Measurements from ENCODE around the gene RNF31.

DNA sequence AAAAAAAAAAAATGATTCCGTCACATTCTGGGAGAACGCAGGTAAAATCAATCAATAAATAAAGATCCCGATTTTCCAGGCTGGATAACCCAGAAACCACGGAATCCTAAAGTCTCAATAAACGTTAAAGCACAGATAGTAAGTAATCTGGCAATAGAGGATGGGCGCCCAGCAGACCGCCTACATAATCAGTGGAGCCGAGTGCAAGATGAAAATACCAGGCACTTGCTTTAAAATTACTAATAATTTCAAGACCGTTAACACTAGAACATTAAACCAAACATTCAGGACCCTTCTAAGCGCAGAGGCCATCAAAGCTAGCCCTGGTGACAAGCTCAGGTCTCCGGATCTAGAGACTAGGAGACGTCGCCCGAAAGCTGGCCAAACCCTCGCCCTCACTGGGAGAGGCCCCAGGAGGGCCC is 33.9 kb upstream of the RNF31 start:
- TF ChIP-seq POLR2A (IDR thresholded peaks at IDR 0.05): no peak
- TF ChIP-seq, protein P1, sequence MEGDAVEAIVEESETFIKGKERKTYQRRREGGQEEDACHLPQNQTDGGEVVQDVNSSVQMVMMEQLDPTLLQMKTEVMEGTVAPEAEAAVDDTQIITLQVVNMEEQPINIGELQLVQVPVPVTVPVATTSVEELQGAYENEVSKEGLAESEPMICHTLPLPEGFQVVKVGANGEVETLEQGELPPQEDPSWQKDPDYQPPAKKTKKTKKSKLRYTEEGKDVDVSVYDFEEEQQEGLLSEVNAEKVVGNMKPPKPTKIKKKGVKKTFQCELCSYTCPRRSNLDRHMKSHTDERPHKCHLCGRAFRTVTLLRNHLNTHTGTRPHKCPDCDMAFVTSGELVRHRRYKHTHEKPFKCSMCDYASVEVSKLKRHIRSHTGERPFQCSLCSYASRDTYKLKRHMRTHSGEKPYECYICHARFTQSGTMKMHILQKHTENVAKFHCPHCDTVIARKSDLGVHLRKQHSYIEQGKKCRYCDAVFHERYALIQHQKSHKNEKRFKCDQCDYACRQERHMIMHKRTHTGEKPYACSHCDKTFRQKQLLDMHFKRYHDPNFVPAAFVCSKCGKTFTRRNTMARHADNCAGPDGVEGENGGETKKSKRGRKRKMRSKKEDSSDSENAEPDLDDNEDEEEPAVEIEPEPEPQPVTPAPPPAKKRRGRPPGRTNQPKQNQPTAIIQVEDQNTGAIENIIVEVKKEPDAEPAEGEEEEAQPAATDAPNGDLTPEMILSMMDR (IDR thresholded peaks at IDR 0.05): no peak
